Measurements from ENCODE around the gene AHRR. TPM values are rescaled to one million over a fixed set of nuclear protein-coding genes. Genes with fewer than 3 reads are reported as not detected.

The AHRR gene
- total and polyA plus RNA-seq, 2 of the 4 experiments (the other 2 are of a cell fraction), result 15.6 to 37.1 TPM

GRCh38 chr5:435156-435790, 113.8 kb downstream of the AHRR start:
- no peak overlapping the region for H2BK5ac ChIP-seq (ENCODE audit: low read depth, low read length, poor library complexity, severe bottlenecking)
- H3K56ac ChIP-seq (ENCODE audit: extremely low read depth, insufficient read depth, low read length), result no peak overlapping the region
- H3K4me1 ChIP-seq (ENCODE audit: control insufficient read depth, insufficient read depth, low read length), result peaks cover 4% of the 10 kb centered on the region; the same call in 1 of the 2 replicates
- H3K9me3 ChIP-seq (ENCODE audit: control insufficient read depth, insufficient read depth, low read length), result no peaks in the 10 kb centered on the region
- no peak overlapping the region for H3K4me2 ChIP-seq (ENCODE audit: low read depth, low read length)
- TF ChIP-seq BHLHE40 (IDR thresholded peaks at IDR 0.05; ENCODE audit: low read depth, low read length) (no peak), SMC3 (IDR thresholded peaks at IDR 0.05; ENCODE audit: low read depth, low read length) (no peak), RFX5 (IDR thresholded peaks at IDR 0.05; ENCODE audit: low read depth, low read length) (no peak), ELK1 (IDR thresholded peaks at IDR 0.05; ENCODE audit: borderline replicate concordance, low read depth, low read length) (no peak), USF2 (IDR thresholded peaks at IDR 0.05; ENCODE audit: low read depth, low read length) (no peak)
- no peak overlapping the region for H2BK15ac ChIP-seq (ENCODE audit: low read depth, low read length)
- no peak overlapping the region for H3K14ac ChIP-seq (replicated peaks; ENCODE audit: low read depth, low read length)
- H4K5ac ChIP-seq (ENCODE audit: low read depth, low read length), result no peak overlapping the region
- H3K23ac ChIP-seq (ENCODE audit: low read depth, low read length), result no peak overlapping the region
- ATAC-seq (ENCODE audit: low read depth) (no peak), DNase-seq (no peak)
- dilution Hi-C loops (cut with HindIII; ENCODE audit: low sequenced_read_pairs, unreplicated experiment) (no loop called here), intact Hi-C loops (cut with micrococcal nuclease) (no loop called here), in situ Hi-C loops (cut with MboI; ENCODE audit: low sequenced_read_pairs) (loop anchor here (5.0 kb wide), 1 partner anchor 123 kb away; no protein-coding TSS in a partner anchor)
- no peak overlapping the region for H3K4ac ChIP-seq (ENCODE audit: low read depth, low read length)
- no peak overlapping the region for H3K18ac ChIP-seq (ENCODE audit: low read depth, low read length)
- no peak overlapping the region for H4K91ac ChIP-seq (ENCODE audit: insufficient read depth, low read depth, low read length)
- H2AFZ ChIP-seq (replicated peaks; ENCODE audit: low read length, poor library complexity), result no peak overlapping the region
- CTCF ChIA-PET, result no interaction called here
- H3K9ac ChIP-seq (ENCODE audit: low read depth, low read length), result no peak overlapping the region
- POLR2A ChIA-PET (ENCODE audit: unreplicated experiment), result no interaction called here
- no peaks in the 10 kb centered on the region for H3K27me3 ChIP-seq (ENCODE audit: control insufficient read depth, insufficient read depth, low read length)
- no peak overlapping the region for H2AK5ac ChIP-seq (ENCODE audit: low read depth, low read length)
- 94% methylated on average over 12 of the region's 27 CpGs; no CpG with 5 or more reads in 1 of the 2 experiments for WGBS, 2 experiments (ENCODE audit: extremely low coverage in 2 of 2, insufficient read length in 1 of 2)
- H2BK20ac ChIP-seq (ENCODE audit: low read depth, low read length), result no peak overlapping the region
- no peaks in the 10 kb centered on the region; the same call in 1 of the 2 replicates for H3K9me1 ChIP-seq (ENCODE audit: insufficient read depth, low read length)
- H3K36me3 ChIP-seq (ENCODE audit: control insufficient read depth, insufficient read depth, low read length), result peaks cover 40% of the 10 kb centered on the region
- no peak overlapping the region for H3K27ac ChIP-seq (ENCODE audit: insufficient read depth, low read length)
- H4K8ac ChIP-seq (ENCODE audit: low read depth in 2 of 2, low read length in 2 of 2), result no peak overlapping the region
- H2BK120ac ChIP-seq (ENCODE audit: low read depth, low read length), result no peak overlapping the region
- H2AK9ac ChIP-seq (replicated peaks; ENCODE audit: low read depth, low read length, poor library complexity), result no peak overlapping the region
- peaks cover 0 to 37% of the 10 kb centered on the region in 2 experiments; a peak in 3 of 4 replicates for H3K79me1 ChIP-seq (ENCODE audit: low read depth in 1 of 2, low read length in 2 of 2)
- H4K20me1 ChIP-seq (ENCODE audit: insufficient read depth, low read length), result no peaks in the 10 kb centered on the region; the same call in 1 of the 2 replicates
- BruUV-seq (replicated peaks), result no TSS peak
- no peak overlapping the region for H3K4me3 ChIP-seq (ENCODE audit: insufficient read depth, low read depth, low read length)
